LNCAP (cell line): Measurements from ENCODE around the gene SKI.

Source experiments
- TF ChIP-seq, protein P1 (sequence below): fragments of 450-650 bp; IDR thresholded peaks from 2 replicates; pipeline ENCODE4 v1.5.1; 2017; ENCODE audit warnings: mild to moderate bottlenecking

Gene SKI

DNA sequence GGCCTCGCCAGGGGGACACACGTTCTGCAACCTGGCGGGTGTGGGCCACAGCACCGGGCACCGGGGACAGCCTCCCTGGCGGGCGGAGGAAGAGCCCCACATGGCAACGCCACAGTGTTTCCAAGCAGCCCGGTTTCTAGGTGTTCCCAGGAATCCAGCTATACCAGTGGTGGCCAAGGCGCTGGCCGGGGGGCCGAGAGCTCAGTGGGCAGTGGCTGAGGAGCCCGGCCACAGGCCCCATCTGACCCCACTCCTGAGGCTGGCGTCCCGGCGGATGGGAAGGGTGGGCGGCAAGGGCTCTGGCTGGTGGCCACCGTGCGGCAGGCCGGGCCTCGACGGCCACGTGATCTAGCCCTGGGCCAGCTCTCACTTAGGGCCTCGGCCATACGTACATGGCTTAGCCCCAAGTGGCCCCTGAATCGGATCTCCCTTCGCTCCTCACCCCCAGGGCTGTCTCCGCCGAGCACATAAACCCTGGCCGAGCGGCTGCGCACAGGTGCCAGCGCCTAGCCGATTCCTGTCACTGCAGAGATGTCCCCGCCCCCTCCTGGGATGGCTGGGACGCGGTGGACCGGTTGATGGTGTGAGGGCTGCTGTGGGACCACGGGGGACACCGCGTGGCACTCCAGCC, 94.6 kb downstream of the SKI start:
- TF ChIP-seq, protein P1, sequence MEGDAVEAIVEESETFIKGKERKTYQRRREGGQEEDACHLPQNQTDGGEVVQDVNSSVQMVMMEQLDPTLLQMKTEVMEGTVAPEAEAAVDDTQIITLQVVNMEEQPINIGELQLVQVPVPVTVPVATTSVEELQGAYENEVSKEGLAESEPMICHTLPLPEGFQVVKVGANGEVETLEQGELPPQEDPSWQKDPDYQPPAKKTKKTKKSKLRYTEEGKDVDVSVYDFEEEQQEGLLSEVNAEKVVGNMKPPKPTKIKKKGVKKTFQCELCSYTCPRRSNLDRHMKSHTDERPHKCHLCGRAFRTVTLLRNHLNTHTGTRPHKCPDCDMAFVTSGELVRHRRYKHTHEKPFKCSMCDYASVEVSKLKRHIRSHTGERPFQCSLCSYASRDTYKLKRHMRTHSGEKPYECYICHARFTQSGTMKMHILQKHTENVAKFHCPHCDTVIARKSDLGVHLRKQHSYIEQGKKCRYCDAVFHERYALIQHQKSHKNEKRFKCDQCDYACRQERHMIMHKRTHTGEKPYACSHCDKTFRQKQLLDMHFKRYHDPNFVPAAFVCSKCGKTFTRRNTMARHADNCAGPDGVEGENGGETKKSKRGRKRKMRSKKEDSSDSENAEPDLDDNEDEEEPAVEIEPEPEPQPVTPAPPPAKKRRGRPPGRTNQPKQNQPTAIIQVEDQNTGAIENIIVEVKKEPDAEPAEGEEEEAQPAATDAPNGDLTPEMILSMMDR, result no peak

GRCh38 chr1:2323451-2323974, 95.4 kb downstream of the SKI start:
- TF ChIP-seq, protein P1, result no peak

GRCh38 chr1:2324553-2325366, 96.6 kb downstream of the SKI start:
- TF ChIP-seq, protein P1, result no peak

GRCh38 chr1:2326524-2326923, 98.4 kb downstream of the SKI start:
- TF ChIP-seq, protein P1, result no peak

DNA sequence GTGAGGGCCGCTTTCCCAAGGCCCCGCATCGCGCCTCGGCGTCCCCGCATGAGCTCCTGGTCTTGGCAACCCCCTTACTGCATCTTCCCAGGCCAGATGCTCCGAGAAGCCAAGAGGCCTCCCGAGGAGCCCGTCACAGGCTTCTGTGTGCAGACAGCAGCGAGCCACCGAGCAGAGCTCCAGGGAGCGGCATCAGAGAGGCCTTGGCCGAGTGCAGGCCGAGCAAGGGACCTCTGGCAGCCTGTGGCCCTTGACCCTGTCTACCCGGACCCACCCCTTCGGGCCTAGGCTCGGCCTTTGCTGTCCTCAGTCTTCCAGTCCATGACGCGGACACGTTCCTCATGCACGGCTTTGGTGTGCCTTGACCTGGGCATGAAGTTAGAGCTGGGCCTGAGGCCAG, 99.7 kb downstream of the SKI start:
- TF ChIP-seq, protein P1, result no peak

DNA sequence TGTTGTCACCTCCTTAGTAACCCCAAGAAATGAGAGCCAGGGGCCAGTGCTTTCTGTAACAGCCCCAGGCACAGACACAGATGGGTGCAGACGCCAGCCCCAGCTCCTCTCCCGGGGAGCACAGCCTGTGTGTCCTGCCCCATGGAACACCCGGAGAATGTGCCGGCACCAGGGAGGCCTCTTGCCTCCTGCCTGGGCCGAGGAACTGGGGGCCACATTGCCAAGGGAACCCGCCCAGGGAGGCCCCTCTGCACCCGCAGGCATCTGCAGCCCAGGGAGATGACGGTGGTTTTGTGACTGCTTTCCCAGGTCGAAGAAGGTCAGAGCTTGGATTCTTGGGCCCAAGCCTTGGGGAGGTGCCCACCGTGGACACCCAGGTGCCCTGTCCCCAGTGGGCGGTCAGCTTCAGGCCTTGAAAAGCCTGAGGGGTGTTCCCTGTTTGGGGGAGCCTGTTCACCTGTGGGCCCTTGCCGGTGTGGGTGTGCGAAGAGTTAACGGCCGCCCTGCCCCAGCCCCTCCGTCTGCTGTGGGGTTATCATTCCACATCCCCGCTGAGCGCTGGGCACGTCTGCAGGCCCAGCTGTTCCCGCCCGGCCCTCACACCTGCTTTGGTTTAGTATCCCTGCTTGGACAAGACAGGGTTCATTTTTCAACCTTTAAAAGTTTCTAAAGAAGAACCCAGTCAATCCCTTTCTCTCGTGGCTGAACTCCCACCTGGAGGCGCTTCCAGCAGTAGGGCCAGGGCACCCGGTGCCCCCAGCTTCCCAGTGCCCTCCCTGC, 100.7 kb downstream of the SKI start:
- TF ChIP-seq, protein P1, result no peak

DNA sequence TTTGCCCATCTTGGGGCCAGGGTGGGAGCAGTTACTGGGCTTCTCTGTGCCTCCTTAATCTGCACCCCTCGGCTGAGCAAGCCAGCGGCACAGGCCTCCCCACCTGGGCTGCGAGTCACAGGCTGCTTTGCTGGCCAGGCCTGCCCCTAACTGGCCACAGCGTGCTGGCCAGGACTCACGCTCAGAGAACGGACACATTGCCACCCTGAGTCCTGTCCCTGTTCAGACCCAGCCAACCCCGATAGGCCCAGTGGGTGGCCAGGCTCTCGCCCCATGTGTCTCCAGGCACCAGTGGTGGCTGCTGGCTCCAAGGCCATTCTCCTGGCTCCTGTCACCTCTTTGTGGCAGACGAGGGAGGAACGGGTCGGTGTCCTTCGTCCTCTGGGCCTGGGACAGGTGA, 101.9 kb downstream of the SKI start:
- TF ChIP-seq, protein P1, result no peak
